Effector memory CD4-positive, alpha-beta T cell (primary cell): Measurements from ENCODE around the gene PROK1.

Experiments
- DNase-seq, 3 donors: peaks; one replicate each; pipeline ENCODE4 v3.0.0-alpha.2; 2020
- H3K27ac ChIP-seq: 2 replicates; pipeline ENCODE4 v1.7.0; 2013; ENCODE audit warnings: mild to moderate bottlenecking, low read length, moderate library complexity; ENCODE audit not compliant: insufficient read depth, poor library complexity, severe bottlenecking
- H3K27me3 ChIP-seq: replicated peaks from 2 replicates; pipeline ENCODE4 v1.7.0; 2013; ENCODE audit warnings: mild to moderate bottlenecking, low read length; ENCODE audit not compliant: insufficient read depth, control insufficient read depth, poor library complexity, severe bottlenecking
- H3K36me3 ChIP-seq: 2 replicates; pipeline ENCODE4 v1.7.0; 2013; ENCODE audit warnings: mild to moderate bottlenecking, low read length, moderate library complexity; ENCODE audit not compliant: control insufficient read depth, insufficient read depth
- H3K4me1 ChIP-seq: 2 replicates; pipeline ENCODE4 v1.7.0; 2013; ENCODE audit warnings: low read length, mild to moderate bottlenecking; ENCODE audit not compliant: control insufficient read depth, insufficient read depth, poor library complexity, severe bottlenecking
- H3K4me3 ChIP-seq: 2 replicates; pipeline ENCODE4 v1.7.0; 2013; ENCODE audit warnings: low read length, low read depth, mild to moderate bottlenecking; ENCODE audit not compliant: insufficient read depth, poor library complexity, severe bottlenecking
- H3K9me3 ChIP-seq: 2 replicates; pipeline ENCODE4 v1.7.0; 2013; ENCODE audit warnings: mild to moderate bottlenecking, low read length, moderate library complexity; ENCODE audit not compliant: control insufficient read depth

Gene PROK1

GRCh38 chr1:110506541-110506940 lies 55.6 kb downstream of the PROK1 start:
- Histone ChIP-seq H3K9me3 (no peaks in the 10 kb centered on the region), H3K27ac (no peak overlapping the region), H3K36me3 (no peaks in the 10 kb centered on the region), H3K4me3 (no peak overlapping the region), H3K4me1 (no peaks in the 10 kb centered on the region), H3K27me3 (no peaks in the 10 kb centered on the region)
- DNase-seq: no peak
